Ascending aorta (tissue), 2 donors: Measurements from ENCODE around the gene ZFYVE28. TPM values are rescaled to one million over a fixed set of nuclear protein-coding genes. Genes with fewer than 3 reads are reported as not detected.

Experiments used
- DNase-seq, 2 donors: peaks; one replicate each; pipeline ENCODE4 v3.0.0-alpha.2; 2019; ENCODE audit warnings: low spot score in 2 of 2
- H3K27ac ChIP-seq, 2 donors: fragments of 200-600 bp; sonication (generic); one replicate each; pipeline ENCODE4 v1.5.1; 2016 to 2017; ENCODE audit warnings: mild to moderate bottlenecking in 1 of 2
- H3K27me3 ChIP-seq: fragments of 200-600 bp; sonication (generic); one replicate; pipeline ENCODE4 v1.5.1; 2017
- H3K36me3 ChIP-seq, 2 donors: fragments of 200-600 bp; sonication (generic); one replicate each; pipeline ENCODE4 v1.5.1; 2016
- H3K4me1 ChIP-seq, 2 donors: fragments of 200-600 bp; sonication (generic); one replicate each; pipeline ENCODE4 v1.5.1; 2016 to 2017; ENCODE audit warnings: mild to moderate bottlenecking in 1 of 2
- H3K4me3 ChIP-seq, 2 donors: fragments of 200-600 bp; sonication (generic); one replicate each; pipeline ENCODE4 v1.5.1; 2016 to 2017; ENCODE audit warnings: mild to moderate bottlenecking in 1 of 2
- H3K9me3 ChIP-seq, 2 donors: fragments of 200-600 bp; sonication (generic); one replicate each; pipeline ENCODE4 v1.5.1; 2016
- CTCF ChIP-seq, 3 experiments: fragments of 200-600 bp in 2 of 3; fragments of 450-650 bp in 1 of 3; sonication (generic) in 2 of 3; IDR thresholded peaks; one replicate each; pipeline ENCODE4 v1.5.1; 2016 to 2019; ENCODE audit warnings: antibody characterized with exemption in 3 of 3, mild to moderate bottlenecking in 1 of 3, moderate library complexity in 1 of 3
- intact Hi-C: fragments of 100-400 bp; cut with DNase I; formaldehyde crosslinking; loops from one replicate; pipeline ENCODE4 v1.15.1; 2023
- total RNA-seq: library from RNA; depleted of rRNA; stranded (reverse); fragments of >200 nt; gene quantifications from one replicate; pipeline ENCODE4 v1.1.0, GENCODE V29; 2016

The ZFYVE28 gene
- total RNA-seq, 1 donor from 2014 or later = 12.3 TPM

- Histone ChIP-seq H3K36me3 (peaks cover 0 to 5% of the 10 kb centered on the region in 2 donors), H3K27me3 (no peaks in the 10 kb centered on the region), H3K4me1 (no peaks in the 10 kb centered on the region), H3K27ac (no peak overlapping the region), H3K4me3 (no peak overlapping the region), H3K9me3 (no peaks in the 10 kb centered on the region)
- intact Hi-C loops = no loop called here
- no peak for TF ChIP-seq CTCF (IDR thresholded peaks at IDR 0.05)
- peak in 1 of 2 donors; percentile 58 for DNase-seq
These were observed 121.5 kb downstream of the ZFYVE28 start for GRCh38 chr4:2296631-2297601.

- intact Hi-C loops = no loop called here
These were observed 122.5 kb downstream of the ZFYVE28 start for GRCh38 chr4:2295900-2296442.

GRCh38 chr4:2295500-2295899, 122.9 kb downstream of the ZFYVE28 start:
- H3K27ac ChIP-seq = no peak overlapping the region
- no peak for TF ChIP-seq CTCF (IDR thresholded peaks at IDR 0.05)

More at GRCh38 chr4:2295900-2296442, 122.5 kb downstream of the ZFYVE28 start:
- peak in 1 of 2 donors; percentile 39 for DNase-seq
- TF ChIP-seq CTCF (IDR thresholded peaks at IDR 0.05) = no peak
- Histone ChIP-seq H3K27ac (no peak overlapping the region), H3K4me3 (no peak overlapping the region), H3K4me1 (no peaks in the 10 kb centered on the region), H3K36me3 (peaks cover 0 to 5% of the 10 kb centered on the region in 2 donors), H3K27me3 (no peaks in the 10 kb centered on the region), H3K9me3 (no peaks in the 10 kb centered on the region)

GRCh38 chr4:2292646-2293108, 125.8 kb downstream of the ZFYVE28 start:
- H3K36me3 ChIP-seq = peaks cover 0 to 5% of the 10 kb centered on the region in 2 donors
- H3K4me1 ChIP-seq = no peaks in the 10 kb centered on the region
- DNase-seq = peak in 1 of 2 donors; percentile 12
- H3K4me3 ChIP-seq = no peak overlapping the region
- intact Hi-C loops = no loop called here
- H3K27ac ChIP-seq = no peak overlapping the region
- H3K27me3 ChIP-seq = no peaks in the 10 kb centered on the region
- H3K9me3 ChIP-seq = no peaks in the 10 kb centered on the region
- no peak for TF ChIP-seq CTCF (IDR thresholded peaks at IDR 0.05)

More at GRCh38 chr4:2295500-2295899, 122.9 kb downstream of the ZFYVE28 start:
- intact Hi-C loops = no loop called here
- Histone ChIP-seq H3K9me3 (no peaks in the 10 kb centered on the region), H3K4me1 (no peaks in the 10 kb centered on the region), H3K36me3 (peaks cover 0 to 5% of the 10 kb centered on the region in 2 donors), H3K4me3 (no peak overlapping the region), H3K27me3 (no peaks in the 10 kb centered on the region)
- DNase-seq = peak in 1 of 2 donors; percentile 54

- Histone ChIP-seq H3K27me3 (no peaks in the 10 kb centered on the region), H3K36me3 (peaks cover 0 to 1% of the 10 kb centered on the region in 2 donors), H3K27ac (no peak overlapping the region), H3K9me3 (no peaks in the 10 kb centered on the region), H3K4me1 (no peaks in the 10 kb centered on the region), H3K4me3 (no peak overlapping the region)
- no peak for TF ChIP-seq CTCF (IDR thresholded peaks at IDR 0.05)
- DNase-seq = peak in 1 of 2 donors; percentile 59
- intact Hi-C loops = no loop called here
These were observed 126.5 kb downstream of the ZFYVE28 start for GRCh38 chr4:2291705-2292645.
